ENCODE data around the gene TSR2. TPM values are rescaled to one million over a fixed set of nuclear protein-coding genes. Genes with fewer than 3 reads are reported as not detected.

Gene TSR2
- total RNA-seq, 2 donors from 2014 or later, result 33.5 to 33.9 TPM

DNA sequence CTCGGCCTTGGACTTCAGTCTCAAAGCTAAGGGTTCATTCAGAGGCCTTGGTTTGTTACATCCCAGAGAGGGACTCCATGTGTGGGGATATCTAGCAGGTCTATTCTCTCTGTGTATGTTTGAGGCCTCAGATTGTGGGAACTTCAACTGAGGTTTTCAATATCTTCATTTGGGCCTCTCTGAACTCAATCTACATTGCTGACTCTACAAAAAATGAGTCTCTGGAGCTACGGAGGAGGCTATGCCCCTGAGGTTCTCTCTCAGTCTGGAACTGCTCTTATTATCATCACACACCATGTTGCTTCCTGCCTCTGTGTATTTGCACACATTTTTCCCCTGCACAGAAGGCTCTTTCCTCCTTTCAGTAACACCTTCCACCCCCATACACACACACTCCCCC is 5.1 kb upstream of the TSR2 start:
- Mint-ChIP-seq H3K4me3 (no peak overlapping the region), H3K36me3 (ENCODE audit: low read depth) (no peaks in the 10 kb centered on the region), H3K4me1 (no peaks in the 10 kb centered on the region), H3K27ac (no peak overlapping the region), H3K27me3 (no peaks in the 10 kb centered on the region)
- no peaks in the 10 kb centered on the region for H3K9me3 ChIP-seq (ENCODE audit: control insufficient read depth, low read length, poor library complexity, severe bottlenecking)
- no peak for DNase-seq
- no peak for ATAC-seq

- ATAC-seq (no peak), DNase-seq (no peak)
- H3K4me1 Mint-ChIP-seq, result peaks cover 18% of the 10 kb centered on the region
- no peaks in the 10 kb centered on the region for H3K9me3 ChIP-seq (ENCODE audit: control insufficient read depth, low read length, poor library complexity, severe bottlenecking)
- H3K4me3 Mint-ChIP-seq, result no peak overlapping the region
- H3K27me3 Mint-ChIP-seq, result no peaks in the 10 kb centered on the region
- H3K27ac Mint-ChIP-seq, result no peak overlapping the region
- H3K36me3 Mint-ChIP-seq (ENCODE audit: low read depth), result peaks cover 9% of the 10 kb centered on the region
Measured at GRCh38 chrX:54442790-54443189, 2.6 kb downstream of the TSR2 start.

GRCh38 chrX:54444752-54445151 is 4.5 kb downstream of the TSR2 start:
- DNase-seq (no peak), ATAC-seq (no peak)
- Mint-ChIP-seq H3K27ac (no peak overlapping the region), H3K4me3 (no peak overlapping the region), H3K4me1 (peaks cover 18% of the 10 kb centered on the region), H3K36me3 (ENCODE audit: low read depth) (peaks cover 9% of the 10 kb centered on the region), H3K27me3 (no peaks in the 10 kb centered on the region)
- H3K9me3 ChIP-seq (ENCODE audit: control insufficient read depth, low read length, poor library complexity, severe bottlenecking), result no peaks in the 10 kb centered on the region

DNA sequence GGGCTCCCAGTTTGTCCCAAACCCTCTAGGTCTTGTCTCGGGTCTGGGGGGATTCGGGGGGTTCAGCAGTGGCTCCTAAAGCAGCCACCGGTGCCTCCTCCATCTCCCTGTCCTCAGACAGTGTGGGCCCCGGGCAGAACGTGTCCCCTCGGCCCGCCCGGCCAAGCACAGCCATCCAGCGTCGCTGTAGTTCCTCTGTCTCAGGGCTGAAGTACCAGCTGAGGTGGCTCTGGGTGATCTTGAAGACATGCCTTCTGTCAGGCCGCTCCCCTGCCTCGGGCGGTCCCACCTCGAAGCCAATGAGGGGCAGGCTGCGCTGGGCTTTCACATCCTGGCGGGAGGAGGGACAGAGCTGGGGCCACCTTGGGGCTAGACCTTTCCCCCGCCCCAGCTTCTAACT is 5.9 kb downstream of the TSR2 start:
- ATAC-seq (no peak), DNase-seq (no peak)
- Mint-ChIP-seq H3K4me3 (no peak overlapping the region), H3K4me1 (peaks cover 18% of the 10 kb centered on the region), H3K27me3 (no peaks in the 10 kb centered on the region), H3K27ac (peak overlapping the region; percentile 54), H3K36me3 (ENCODE audit: low read depth) (peaks cover 9% of the 10 kb centered on the region)
- no peaks in the 10 kb centered on the region for H3K9me3 ChIP-seq (ENCODE audit: control insufficient read depth, low read length, poor library complexity, severe bottlenecking)

DNA sequence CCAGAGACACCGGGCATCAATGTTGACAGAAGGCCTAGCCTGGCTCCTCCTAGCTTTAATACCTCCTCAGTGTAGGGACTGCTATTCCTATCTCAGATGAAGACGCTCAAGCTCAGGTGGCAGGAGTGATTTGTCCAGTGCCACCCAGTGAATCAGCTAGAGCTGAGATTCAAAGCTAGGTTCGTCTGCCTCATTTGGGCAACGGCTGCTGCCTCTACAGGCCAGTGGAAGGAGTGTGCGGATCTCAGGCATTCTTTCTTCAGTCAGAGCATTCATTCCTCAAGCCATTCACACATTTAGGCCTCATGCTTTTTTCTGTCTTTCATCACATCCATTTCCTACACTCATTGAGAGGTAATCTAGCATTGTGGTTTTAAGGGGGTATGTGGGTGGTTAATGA is 7.3 kb downstream of the TSR2 start:
- Mint-ChIP-seq H3K27ac (no peak overlapping the region), H3K27me3 (no peaks in the 10 kb centered on the region), H3K4me1 (peaks cover 7% of the 10 kb centered on the region), H3K4me3 (no peak overlapping the region), H3K36me3 (ENCODE audit: low read depth) (peaks cover 8% of the 10 kb centered on the region)
- no peak for ATAC-seq
- no peaks in the 10 kb centered on the region for H3K9me3 ChIP-seq (ENCODE audit: control insufficient read depth, low read length, poor library complexity, severe bottlenecking)
- DNase-seq, result no peak

DNA sequence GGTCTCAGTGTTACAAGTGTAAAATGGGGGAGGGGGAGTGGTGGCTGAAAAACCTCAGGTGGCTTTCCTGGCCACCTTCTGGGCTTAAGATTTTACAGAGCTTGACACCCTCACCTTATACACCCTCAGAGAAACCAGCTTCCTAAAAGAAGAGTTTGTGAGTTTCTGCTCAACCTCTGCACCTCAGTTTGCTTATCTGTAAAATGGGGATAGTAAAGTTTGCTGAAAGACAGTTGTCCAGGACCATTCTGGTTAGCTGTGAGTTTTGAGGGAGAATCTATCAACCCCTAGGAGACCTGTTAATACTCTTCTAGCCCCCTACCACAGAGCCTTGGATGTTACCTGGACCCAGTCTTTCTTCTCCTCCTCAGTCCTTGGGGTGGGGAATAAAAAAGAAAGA is 9.7 kb downstream of the TSR2 start:
- Mint-ChIP-seq H3K4me1 (no peaks in the 10 kb centered on the region), H3K36me3 (ENCODE audit: low read depth) (peaks cover 5% of the 10 kb centered on the region), H3K27ac (no peak overlapping the region), H3K4me3 (no peak overlapping the region), H3K27me3 (no peaks in the 10 kb centered on the region)
- DNase-seq, result no peak
- no peaks in the 10 kb centered on the region for H3K9me3 ChIP-seq (ENCODE audit: control insufficient read depth, low read length, poor library complexity, severe bottlenecking)
- ATAC-seq, result no peak

DNA sequence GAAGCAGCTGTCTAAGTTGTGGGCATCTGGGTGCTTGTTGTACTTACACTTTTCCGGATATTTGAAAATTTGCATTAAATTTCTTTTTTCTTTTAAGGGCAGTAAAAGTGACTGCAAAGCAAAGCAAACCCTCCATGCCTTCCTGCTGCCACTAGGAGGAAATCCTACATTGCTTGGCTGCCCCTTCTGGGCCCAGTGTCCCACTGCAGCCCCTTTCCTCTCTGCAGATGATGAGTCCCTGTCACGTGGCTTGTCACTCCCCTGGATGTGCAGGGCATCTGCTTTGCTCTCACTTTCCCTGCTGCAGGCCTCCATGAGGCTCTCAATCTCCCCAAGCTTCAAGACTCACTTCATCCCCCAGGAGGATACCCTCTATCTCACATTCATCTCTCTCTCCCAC is 12.7 kb downstream of the TSR2 start:
- no peaks in the 10 kb centered on the region for H3K9me3 ChIP-seq (ENCODE audit: control insufficient read depth, low read length, poor library complexity, severe bottlenecking)
- DNase-seq (no peak), ATAC-seq (no peak)
- no peaks in the 10 kb centered on the region for H3K4me1 Mint-ChIP-seq
- H3K27ac Mint-ChIP-seq, result no peak overlapping the region
- H3K4me3 Mint-ChIP-seq, result no peak overlapping the region
- no peaks in the 10 kb centered on the region for H3K27me3 Mint-ChIP-seq
- H3K36me3 Mint-ChIP-seq (ENCODE audit: low read depth), result peaks cover 3% of the 10 kb centered on the region

DNA sequence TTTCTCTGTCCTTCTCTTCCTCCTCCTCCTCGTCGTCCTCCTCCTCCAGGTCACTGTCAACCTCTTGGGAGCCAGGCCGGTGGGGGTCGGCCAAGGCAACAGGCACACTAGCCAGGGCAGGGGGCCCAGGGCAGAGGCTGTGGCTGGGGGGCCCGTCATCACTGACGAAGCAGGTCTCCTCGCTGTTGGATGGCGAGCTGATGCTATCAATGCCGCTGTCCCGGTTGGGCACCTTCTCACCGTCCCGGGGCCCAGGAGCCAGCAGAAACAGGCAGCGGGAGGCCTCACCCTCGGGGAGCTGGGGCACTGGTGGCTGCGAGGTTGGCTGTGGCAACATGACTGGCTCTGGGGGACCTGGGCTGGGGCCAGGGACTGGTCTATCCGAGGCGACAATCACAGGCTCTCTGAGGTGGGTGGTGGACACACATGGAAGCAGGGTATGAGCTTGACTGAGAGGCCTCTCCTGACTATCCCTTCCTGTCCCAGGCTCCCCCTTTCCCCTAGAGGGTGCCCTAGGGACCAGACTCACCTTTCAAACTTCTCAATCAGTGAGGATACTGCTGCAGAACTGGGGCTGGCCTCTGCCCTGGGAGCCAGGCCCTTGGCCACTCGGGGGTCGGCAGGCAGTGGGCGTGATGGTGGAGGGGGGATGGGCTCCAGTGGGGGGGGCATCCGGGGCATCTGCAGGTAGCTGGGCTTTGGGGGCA is 30.0 kb downstream of the TSR2 start:
- H3K36me3 Mint-ChIP-seq (ENCODE audit: low read depth), result no peaks in the 10 kb centered on the region
- no peaks in the 10 kb centered on the region for H3K27me3 Mint-ChIP-seq
- H3K9me3 ChIP-seq (ENCODE audit: control insufficient read depth, low read length, poor library complexity, severe bottlenecking), result no peaks in the 10 kb centered on the region
- no peaks in the 10 kb centered on the region for H3K4me1 Mint-ChIP-seq
- no peak overlapping the region for H3K4me3 Mint-ChIP-seq
- no peak overlapping the region for H3K27ac Mint-ChIP-seq
- DNase-seq (no peak), ATAC-seq (no peak)

- Mint-ChIP-seq H3K27ac (no peak overlapping the region), H3K36me3 (ENCODE audit: low read depth) (no peaks in the 10 kb centered on the region), H3K27me3 (peaks cover 6% of the 10 kb centered on the region), H3K4me1 (no peaks in the 10 kb centered on the region), H3K4me3 (no peak overlapping the region)
- no peak for DNase-seq
- no peak for ATAC-seq
- H3K9me3 ChIP-seq (ENCODE audit: control insufficient read depth, low read length, poor library complexity, severe bottlenecking), result no peaks in the 10 kb centered on the region
Measured at GRCh38 chrX:54473993-54474859, 34.0 kb downstream of the TSR2 start.

- H3K27ac Mint-ChIP-seq, result no peak overlapping the region
- H3K27me3 Mint-ChIP-seq, result peaks cover 6% of the 10 kb centered on the region
- H3K9me3 ChIP-seq (ENCODE audit: control insufficient read depth, low read length, poor library complexity, severe bottlenecking), result no peaks in the 10 kb centered on the region
- no peak overlapping the region for H3K4me3 Mint-ChIP-seq
- peaks cover 2% of the 10 kb centered on the region for H3K4me1 Mint-ChIP-seq
- ATAC-seq (no peak), DNase-seq (no peak)
- no peaks in the 10 kb centered on the region for H3K36me3 Mint-ChIP-seq (ENCODE audit: low read depth)
Measured at GRCh38 chrX:54479136-54480111, 39.2 kb downstream of the TSR2 start.

DNA sequence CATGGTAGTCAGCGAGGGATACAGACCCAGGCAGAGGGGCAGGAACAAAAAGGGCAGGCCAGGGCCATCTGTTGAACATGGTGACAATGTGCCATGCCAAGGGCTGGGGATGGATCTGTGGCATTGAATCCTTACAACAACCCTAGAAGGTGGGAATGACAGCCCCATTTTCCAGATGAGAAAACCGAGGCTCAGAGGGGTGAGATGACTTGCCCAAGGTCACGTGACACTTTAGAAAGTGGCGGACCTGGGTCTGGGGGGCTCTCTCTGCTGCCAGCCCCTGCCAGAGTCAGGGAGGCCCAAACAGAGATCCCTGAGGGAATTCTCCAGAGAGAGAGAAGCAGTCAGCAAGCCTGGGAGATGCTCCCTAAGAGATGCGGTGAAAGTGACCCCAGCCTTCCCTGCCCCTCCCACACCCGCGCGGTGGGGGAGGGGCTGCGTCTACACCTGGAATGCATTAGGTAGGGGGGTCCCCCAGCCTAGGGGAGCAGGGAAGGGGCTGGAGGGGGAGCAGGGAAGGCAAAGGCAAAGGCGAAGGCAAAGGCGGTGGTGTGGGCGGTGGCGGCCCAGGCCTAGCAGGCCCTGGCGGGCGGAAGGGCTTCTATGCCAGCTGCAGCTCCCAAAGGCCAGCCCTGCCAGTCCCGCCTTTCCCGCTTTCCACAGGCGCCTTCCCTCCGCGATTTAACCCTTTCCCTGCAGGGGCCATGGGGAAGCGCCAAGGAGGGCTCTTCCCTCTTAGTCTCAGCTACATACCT is 42.8 kb downstream of the TSR2 start:
- no peak overlapping the region for H3K27ac Mint-ChIP-seq
- H3K27me3 Mint-ChIP-seq, result no peaks in the 10 kb centered on the region
- no peak for ATAC-seq
- peaks cover 2% of the 10 kb centered on the region for H3K4me1 Mint-ChIP-seq
- no peak overlapping the region for H3K4me3 Mint-ChIP-seq
- no peak for DNase-seq
- H3K9me3 ChIP-seq (ENCODE audit: control insufficient read depth, low read length, poor library complexity, severe bottlenecking), result no peaks in the 10 kb centered on the region
- no peaks in the 10 kb centered on the region for H3K36me3 Mint-ChIP-seq (ENCODE audit: low read depth)

GRCh38 chrX:54483946-54484345 is 43.7 kb downstream of the TSR2 start:
- H3K36me3 Mint-ChIP-seq (ENCODE audit: low read depth), result no peaks in the 10 kb centered on the region

More at GRCh38 chrX:54483946-54484345, 43.7 kb downstream of the TSR2 start:
- Mint-ChIP-seq H3K4me1 (peaks cover 2% of the 10 kb centered on the region), H3K27ac (no peak overlapping the region), H3K4me3 (no peak overlapping the region), H3K27me3 (no peaks in the 10 kb centered on the region)
- ATAC-seq (no peak), DNase-seq (no peak)
- no peaks in the 10 kb centered on the region for H3K9me3 ChIP-seq (ENCODE audit: control insufficient read depth, low read length, poor library complexity, severe bottlenecking)

All from T-helper 17 cell (primary cell).